ENCODE data around the gene FAM83F.
"Not testable (repeated sequence)": the region's sequence is repeated elsewhere in the genome, so short reads cannot be mapped to it uniquely, and the experiment has no call there.

The FAM83F gene

DNA sequence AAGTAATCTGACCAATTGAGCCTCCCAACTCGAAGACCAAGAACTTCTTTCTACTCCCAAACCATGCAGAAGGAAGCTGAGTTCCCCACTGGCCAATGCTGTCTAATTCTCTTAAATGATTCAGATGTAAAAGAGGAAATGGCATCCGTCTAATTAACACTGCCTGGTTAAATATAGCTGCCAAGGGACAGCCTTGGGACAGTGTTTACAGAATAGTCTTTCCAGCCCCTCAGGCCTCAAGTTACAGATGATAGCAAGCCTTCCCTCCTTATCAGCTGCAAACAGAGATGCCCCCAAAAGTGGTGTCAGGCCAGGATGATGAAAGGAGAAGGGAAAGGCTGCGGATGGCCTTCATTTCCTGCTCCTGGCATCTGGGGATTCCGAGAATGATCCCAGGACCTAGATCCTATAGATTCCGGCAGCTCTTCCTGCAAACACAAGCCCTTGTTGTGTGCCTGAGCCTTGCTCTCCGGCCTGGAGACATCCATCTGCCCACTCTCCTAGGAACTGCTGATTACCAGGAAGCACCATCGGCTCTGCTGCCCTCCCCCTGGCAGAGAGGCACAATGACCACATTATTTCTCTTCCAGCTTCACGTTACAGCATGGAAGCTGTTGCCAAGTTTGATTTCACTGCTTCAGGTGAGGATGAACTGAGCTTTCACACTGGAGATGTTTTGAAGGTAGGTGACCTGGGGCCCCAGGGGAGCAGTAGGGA lies 48.1 kb upstream of the FAM83F start (continued):
- TF ChIP-seq, protein P1, sequence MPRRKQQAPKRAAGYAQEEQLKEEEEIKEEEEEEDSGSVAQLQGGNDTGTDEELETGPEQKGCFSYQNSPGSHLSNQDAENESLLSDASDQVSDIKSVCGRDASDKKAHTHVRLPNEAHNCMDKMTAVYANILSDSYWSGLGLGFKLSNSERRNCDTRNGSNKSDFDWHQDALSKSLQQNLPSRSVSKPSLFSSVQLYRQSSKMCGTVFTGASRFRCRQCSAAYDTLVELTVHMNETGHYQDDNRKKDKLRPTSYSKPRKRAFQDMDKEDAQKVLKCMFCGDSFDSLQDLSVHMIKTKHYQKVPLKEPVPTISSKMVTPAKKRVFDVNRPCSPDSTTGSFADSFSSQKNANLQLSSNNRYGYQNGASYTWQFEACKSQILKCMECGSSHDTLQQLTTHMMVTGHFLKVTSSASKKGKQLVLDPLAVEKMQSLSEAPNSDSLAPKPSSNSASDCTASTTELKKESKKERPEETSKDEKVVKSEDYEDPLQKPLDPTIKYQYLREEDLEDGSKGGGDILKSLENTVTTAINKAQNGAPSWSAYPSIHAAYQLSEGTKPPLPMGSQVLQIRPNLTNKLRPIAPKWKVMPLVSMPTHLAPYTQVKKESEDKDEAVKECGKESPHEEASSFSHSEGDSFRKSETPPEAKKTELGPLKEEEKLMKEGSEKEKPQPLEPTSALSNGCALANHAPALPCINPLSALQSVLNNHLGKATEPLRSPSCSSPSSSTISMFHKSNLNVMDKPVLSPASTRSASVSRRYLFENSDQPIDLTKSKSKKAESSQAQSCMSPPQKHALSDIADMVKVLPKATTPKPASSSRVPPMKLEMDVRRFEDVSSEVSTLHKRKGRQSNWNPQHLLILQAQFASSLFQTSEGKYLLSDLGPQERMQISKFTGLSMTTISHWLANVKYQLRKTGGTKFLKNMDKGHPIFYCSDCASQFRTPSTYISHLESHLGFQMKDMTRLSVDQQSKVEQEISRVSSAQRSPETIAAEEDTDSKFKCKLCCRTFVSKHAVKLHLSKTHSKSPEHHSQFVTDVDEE (CRISPR knock-in tag; IDR thresholded peaks at IDR 0.05): no peak

DNA sequence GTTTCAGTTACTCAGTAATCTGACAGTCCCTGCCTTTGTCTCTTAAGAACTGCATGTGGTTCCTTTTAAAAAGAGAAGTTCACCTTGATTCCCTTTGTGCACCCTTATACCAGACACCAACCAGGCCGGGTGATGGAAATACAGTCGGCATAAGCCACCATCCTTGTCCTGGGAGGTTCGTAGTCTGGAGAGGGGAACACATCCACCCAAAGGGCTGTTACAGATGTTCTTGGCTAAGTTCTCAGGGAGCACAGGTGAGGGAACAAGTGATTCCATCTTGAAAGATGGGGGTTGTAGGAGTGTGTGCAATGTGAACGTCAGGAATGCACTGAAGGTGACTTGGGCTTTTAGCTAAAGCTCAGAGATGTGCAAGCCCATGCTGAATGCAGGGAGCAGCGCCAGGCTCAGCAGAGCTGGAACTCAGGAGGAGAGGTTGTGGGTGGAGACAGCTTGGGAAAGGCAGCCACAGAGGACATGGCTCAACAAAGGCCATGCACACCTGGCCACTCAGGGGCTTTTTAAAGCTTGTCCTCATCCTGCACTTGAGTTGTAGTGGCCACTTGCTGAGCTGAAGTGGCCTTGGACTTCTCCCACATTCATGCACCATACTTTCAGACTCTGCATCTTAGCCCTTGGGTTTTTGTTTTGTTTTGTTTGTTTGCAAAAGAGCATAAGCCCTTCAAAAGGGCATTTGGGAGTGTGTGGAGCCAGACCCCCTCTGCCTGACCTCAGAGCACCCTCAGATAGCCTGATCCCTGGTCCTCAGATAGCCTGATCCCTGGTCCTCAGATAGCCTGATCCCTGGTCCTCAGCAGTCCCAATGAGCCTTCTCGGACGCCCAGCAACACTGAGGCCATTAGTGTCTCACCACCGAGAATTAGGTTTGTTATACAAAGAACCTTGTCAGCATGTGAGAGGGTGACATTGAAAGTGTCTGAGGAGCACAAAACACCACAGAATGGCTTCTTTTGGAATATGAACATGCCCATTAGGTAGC lies 47.2 kb upstream of the FAM83F start:
- ATAC-seq: no peak
- no peak for TF ChIP-seq SNAI2 (CRISPR knock-in tag; IDR thresholded peaks at IDR 0.05)
- no peak for TF ChIP-seq PPARA (CRISPR knock-in tag; IDR thresholded peaks at IDR 0.05; ENCODE audit: borderline replicate concordance)
- TF ChIP-seq, protein P2, sequence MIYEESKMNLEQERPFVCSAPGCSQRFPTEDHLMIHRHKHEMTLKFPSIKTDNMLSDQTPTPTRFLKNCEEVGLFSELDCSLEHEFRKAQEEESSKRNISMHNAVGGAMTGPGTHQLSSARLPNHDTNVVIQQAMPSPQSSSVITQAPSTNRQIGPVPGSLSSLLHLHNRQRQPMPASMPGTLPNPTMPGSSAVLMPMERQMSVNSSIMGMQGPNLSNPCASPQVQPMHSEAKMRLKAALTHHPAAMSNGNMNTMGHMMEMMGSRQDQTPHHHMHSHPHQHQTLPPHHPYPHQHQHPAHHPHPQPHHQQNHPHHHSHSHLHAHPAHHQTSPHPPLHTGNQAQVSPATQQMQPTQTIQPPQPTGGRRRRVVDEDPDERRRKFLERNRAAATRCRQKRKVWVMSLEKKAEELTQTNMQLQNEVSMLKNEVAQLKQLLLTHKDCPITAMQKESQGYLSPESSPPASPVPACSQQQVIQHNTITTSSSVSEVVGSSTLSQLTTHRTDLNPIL (CRISPR knock-in tag; IDR thresholded peaks at IDR 0.05; ENCODE audit: low read depth): no peak
- no peak for TF ChIP-seq ZFP3 (CRISPR knock-in tag; IDR thresholded peaks at IDR 0.05)
- TF ChIP-seq GLIS3 (CRISPR knock-in tag; IDR thresholded peaks at IDR 0.05): no peak
- TF ChIP-seq ESRRG (CRISPR knock-in tag; IDR thresholded peaks at IDR 0.05): no peak

DNA sequence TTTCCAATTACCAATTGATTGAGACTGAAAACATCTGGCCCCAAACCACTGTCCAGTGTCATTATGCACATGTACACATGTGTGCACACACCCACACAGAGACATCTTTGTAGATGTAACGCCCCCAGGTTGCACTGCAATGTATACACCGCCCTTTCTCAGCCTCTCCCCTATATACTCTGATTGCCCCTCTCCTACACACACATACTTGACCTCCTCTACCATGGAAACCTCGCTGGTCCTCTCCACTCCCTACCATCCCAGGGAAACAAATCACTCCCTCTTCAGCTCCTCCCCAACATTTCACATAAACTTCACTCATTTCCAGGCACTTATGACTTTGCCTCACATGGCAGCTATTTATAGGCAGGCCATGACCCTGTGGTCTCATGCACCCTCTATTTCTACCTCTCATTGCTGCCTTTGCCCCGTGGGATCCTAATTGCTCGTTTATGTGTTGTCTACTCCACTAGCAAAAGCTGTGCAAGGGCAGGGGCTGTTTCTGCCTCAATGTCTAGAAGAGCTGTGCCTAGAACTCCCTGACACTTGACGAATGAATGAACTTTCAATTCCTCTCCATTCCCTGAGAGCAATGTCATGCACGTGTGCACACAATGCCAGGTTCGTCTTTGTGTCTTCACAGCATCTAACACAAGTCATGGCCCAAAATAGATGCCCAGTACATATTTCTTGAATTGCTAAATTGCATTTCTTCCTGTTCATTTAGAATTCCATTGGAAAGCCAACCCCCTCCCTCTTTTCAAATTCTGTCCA lies 44.6 kb upstream of the FAM83F start:
- TF ChIP-seq ARNTL (CRISPR knock-in tag; IDR thresholded peaks at IDR 0.05; ENCODE audit: borderline replicate concordance, low read depth): no peak
- no peak for ATAC-seq

DNA sequence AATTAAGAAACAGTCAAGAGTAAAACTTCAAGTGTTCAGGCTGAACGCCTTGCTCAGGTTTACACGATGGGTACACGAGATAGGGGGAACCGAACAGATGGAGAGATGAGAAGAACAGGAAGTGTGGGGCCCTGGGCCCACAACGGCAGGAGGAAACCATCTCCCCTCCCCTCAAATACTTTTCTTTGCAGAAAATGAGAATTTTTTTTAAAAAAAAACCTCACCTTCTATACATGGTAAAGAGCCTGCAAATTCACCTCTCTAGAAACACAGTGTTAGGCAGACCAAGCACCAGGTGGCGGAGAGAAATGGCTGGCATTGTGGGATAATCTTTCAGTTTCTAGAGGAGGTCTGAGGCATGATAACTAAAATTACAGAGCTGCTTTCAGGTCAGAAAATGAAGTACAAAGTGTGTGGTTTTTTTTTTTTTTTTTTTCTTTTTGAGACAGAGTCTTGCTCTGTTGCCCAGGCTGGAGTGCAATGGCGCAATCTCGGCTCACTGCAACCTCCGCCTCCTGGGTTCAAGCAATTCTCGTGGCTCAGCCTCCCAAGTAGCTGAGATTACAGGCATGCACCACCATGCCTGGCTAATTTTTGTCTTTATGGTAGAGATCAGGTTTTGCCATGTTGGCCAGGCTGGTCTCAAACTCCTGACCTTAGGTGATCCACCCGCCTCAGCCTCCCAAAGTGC lies 43.0 kb upstream of the FAM83F start:
- ATAC-seq: not testable (repeated sequence)

DNA sequence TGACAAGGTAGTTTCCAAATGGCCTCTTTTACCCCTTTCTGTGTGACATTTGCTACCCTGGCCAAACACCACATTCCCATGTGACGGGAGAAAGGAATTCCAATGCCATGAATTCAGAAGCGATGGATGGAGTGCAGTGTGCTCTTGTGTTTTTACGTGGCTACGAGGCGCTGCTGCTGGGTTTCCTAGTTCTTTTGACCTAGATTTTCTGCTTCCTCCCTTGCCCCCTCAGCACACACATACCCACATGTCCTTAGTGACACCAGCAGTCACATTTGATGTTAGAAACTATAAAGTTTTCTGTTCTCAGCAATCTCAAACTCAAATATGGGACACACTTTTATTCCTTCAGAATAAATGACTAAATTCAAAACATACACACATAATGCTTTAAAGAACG lies 42.4 kb upstream of the FAM83F start:
- TF ChIP-seq ZNF565 (CRISPR knock-in tag; conservative IDR thresholded peaks at IDR 0.05; ENCODE audit: low read depth) (no peak), PPARA (CRISPR knock-in tag; IDR thresholded peaks at IDR 0.05; ENCODE audit: borderline replicate concordance) (no peak), ZFP3 (CRISPR knock-in tag; IDR thresholded peaks at IDR 0.05) (no peak), TCF4 (CRISPR knock-in tag; IDR thresholded peaks at IDR 0.05; ENCODE audit: borderline replicate concordance) (no peak), ZC3H10 (CRISPR knock-in tag; IDR thresholded peaks at IDR 0.05) (no peak), BACH2 (CRISPR knock-in tag; IDR thresholded peaks at IDR 0.05; ENCODE audit: borderline replicate concordance) (no peak), SNAI2 (CRISPR knock-in tag; IDR thresholded peaks at IDR 0.05) (no peak), RARB (CRISPR knock-in tag; IDR thresholded peaks at IDR 0.05) (no peak)
- TF ChIP-seq, protein P2 (CRISPR knock-in tag; IDR thresholded peaks at IDR 0.05; ENCODE audit: low read depth): no peak
- ATAC-seq: no peak

DNA sequence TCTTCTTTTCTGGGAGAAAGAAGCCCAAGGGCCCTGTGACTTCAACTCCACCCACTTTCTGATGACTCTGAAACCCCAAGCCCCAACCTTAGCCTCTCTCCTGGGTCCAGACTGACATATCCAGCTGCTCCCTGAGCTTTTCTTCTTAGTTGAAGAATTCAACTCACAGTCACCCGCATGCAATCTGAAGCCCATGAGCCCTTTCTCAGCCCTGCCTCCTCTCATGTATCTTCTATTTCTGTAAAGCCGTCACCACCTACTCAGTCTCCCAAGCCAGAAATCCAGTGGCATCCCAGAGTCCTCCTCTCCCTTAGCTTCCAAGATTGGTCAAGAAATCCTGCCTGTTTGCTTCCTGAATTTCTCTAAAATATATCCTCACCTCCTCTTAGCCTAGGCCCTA lies 41.7 kb upstream of the FAM83F start:
- no peak for ATAC-seq
- TF ChIP-seq, protein P3, sequence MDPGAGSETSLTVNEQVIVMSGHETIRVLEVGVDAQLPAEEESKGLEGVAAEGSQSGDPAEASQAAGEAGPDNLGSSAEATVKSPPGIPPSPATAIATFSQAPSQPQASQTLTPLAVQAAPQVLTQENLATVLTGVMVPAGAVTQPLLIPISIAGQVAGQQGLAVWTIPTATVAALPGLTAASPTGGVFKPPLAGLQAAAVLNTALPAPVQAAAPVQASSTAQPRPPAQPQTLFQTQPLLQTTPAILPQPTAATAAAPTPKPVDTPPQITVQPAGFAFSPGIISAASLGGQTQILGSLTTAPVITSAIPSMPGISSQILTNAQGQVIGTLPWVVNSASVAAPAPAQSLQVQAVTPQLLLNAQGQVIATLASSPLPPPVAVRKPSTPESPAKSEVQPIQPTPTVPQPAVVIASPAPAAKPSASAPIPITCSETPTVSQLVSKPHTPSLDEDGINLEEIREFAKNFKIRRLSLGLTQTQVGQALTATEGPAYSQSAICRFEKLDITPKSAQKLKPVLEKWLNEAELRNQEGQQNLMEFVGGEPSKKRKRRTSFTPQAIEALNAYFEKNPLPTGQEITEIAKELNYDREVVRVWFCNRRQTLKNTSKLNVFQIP (CRISPR knock-in tag; IDR thresholded peaks at IDR 0.05; ENCODE audit: borderline replicate concordance, low read depth): no peak
- TF ChIP-seq, protein P4, sequence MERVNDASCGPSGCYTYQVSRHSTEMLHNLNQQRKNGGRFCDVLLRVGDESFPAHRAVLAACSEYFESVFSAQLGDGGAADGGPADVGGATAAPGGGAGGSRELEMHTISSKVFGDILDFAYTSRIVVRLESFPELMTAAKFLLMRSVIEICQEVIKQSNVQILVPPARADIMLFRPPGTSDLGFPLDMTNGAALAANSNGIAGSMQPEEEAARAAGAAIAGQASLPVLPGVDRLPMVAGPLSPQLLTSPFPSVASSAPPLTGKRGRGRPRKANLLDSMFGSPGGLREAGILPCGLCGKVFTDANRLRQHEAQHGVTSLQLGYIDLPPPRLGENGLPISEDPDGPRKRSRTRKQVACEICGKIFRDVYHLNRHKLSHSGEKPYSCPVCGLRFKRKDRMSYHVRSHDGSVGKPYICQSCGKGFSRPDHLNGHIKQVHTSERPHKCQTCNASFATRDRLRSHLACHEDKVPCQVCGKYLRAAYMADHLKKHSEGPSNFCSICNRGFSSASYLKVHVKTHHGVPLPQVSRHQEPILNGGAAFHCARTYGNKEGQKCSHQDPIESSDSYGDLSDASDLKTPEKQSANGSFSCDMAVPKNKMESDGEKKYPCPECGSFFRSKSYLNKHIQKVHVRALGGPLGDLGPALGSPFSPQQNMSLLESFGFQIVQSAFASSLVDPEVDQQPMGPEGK (CRISPR knock-in tag; IDR thresholded peaks at IDR 0.05; ENCODE audit: borderline replicate concordance): no peak
- no peak for TF ChIP-seq ZNF8 (CRISPR knock-in tag; IDR thresholded peaks at IDR 0.05)
- TF ChIP-seq BACH2 (CRISPR knock-in tag; IDR thresholded peaks at IDR 0.05; ENCODE audit: borderline replicate concordance): no peak
- no peak for TF ChIP-seq ZNF565 (CRISPR knock-in tag; conservative IDR thresholded peaks at IDR 0.05; ENCODE audit: low read depth)
- no peak for TF ChIP-seq TOX (CRISPR knock-in tag; IDR thresholded peaks at IDR 0.05; ENCODE audit: borderline replicate concordance)
- TF ChIP-seq ESRRG (CRISPR knock-in tag; IDR thresholded peaks at IDR 0.05): no peak
- no peak for TF ChIP-seq RARB (CRISPR knock-in tag; IDR thresholded peaks at IDR 0.05)
